SIG-M5 (cell line): Measurements from ENCODE around the gene HNRNPA0.

ENCODE experiments used
- DNase-seq: peaks from one replicate; lab custom pipeline; 2025; lab: John Stamatoyannopoulos, UW

HNRNPA0 gene

GRCh38 chr5:137754961-137755762, 999 bp upstream of the HNRNPA0 start:
- no peak for DNase-seq

- DNase-seq = no peak
These were observed 424 bp downstream of the HNRNPA0 start for GRCh38 chr5:137753691-137754187.

- DNase-seq = no peak
These were observed 1.1 kb downstream of the HNRNPA0 start for GRCh38 chr5:137752905-137753690.

- no peak for DNase-seq
These were observed 2.2 kb downstream of the HNRNPA0 start for GRCh38 chr5:137751869-137752491.

GRCh38 chr5:137750436-137750835, 3.7 kb downstream of the HNRNPA0 start:
- DNase-seq = no peak

GRCh38 chr5:137747848-137748247, 6.3 kb downstream of the HNRNPA0 start:
- no peak for DNase-seq

- DNase-seq = no peak
These were observed 11.0 kb downstream of the HNRNPA0 start for GRCh38 chr5:137743031-137743640.

- no peak for DNase-seq
These were observed 12.4 kb downstream of the HNRNPA0 start for GRCh38 chr5:137741718-137742117.

GRCh38 chr5:137739737-137740136, 14.4 kb downstream of the HNRNPA0 start:
- DNase-seq = no peak

GRCh38 chr5:137738947-137739346, 15.2 kb downstream of the HNRNPA0 start:
- no peak for DNase-seq

GRCh38 chr5:137737349-137738131, 16.6 kb downstream of the HNRNPA0 start:
- no peak for DNase-seq

- DNase-seq = no peak
These were observed 17.7 kb downstream of the HNRNPA0 start for GRCh38 chr5:137736496-137736895.

GRCh38 chr5:137735555-137736284, 18.4 kb downstream of the HNRNPA0 start, which contains the start of gene KLHL3:
KLHL3 (minus strand) TSS chr5:137736089; CDS start chr5:137735646, 443 bp downstream.
- DNase-seq = no peak

- no peak for DNase-seq
These were observed 19.1 kb downstream of the HNRNPA0 start for GRCh38 chr5:137734962-137735554.

GRCh38 chr5:137734331-137734730, 19.8 kb downstream of the HNRNPA0 start:
- no peak for DNase-seq

- DNase-seq = no peak
These were observed 20.2 kb downstream of the HNRNPA0 start for GRCh38 chr5:137733922-137734321.

- DNase-seq = no peak
These were observed 21.2 kb downstream of the HNRNPA0 start for GRCh38 chr5:137733006-137733405.

GRCh38 chr5:137731176-137731575, 23.0 kb downstream of the HNRNPA0 start:
- DNase-seq = no peak

- DNase-seq = no peak
These were observed 23.8 kb downstream of the HNRNPA0 start for GRCh38 chr5:137730336-137730735.

- no peak for DNase-seq
These were observed 26.1 kb downstream of the HNRNPA0 start for GRCh38 chr5:137728048-137728447.
